ENCODE measurements around the gene FHIT.

The FHIT gene

GRCh38 chr3:61146010-61146890 lies 105.0 kb downstream of the FHIT start:
- no peak overlapping the region for H3K4me3 ChIP-seq (ENCODE audit: low read length)
- H3K4me1 ChIP-seq (ENCODE audit: control insufficient read depth, insufficient read depth, low read length): no peaks in the 10 kb centered on the region
- no peaks in the 10 kb centered on the region for H3K27me3 ChIP-seq (replicated peaks; ENCODE audit: control insufficient read depth, insufficient read depth, low read length)
- no peaks in the 10 kb centered on the region for H3K36me3 ChIP-seq (ENCODE audit: control insufficient read depth, insufficient read depth, low read length, severe bottlenecking)
- no peaks in the 10 kb centered on the region for H3K9me3 ChIP-seq (ENCODE audit: control insufficient read depth, low read length)
- no peak overlapping the region for H3K9ac ChIP-seq (ENCODE audit: low read length)
- DNase-seq (ENCODE audit: low read depth): no peak

DNA sequence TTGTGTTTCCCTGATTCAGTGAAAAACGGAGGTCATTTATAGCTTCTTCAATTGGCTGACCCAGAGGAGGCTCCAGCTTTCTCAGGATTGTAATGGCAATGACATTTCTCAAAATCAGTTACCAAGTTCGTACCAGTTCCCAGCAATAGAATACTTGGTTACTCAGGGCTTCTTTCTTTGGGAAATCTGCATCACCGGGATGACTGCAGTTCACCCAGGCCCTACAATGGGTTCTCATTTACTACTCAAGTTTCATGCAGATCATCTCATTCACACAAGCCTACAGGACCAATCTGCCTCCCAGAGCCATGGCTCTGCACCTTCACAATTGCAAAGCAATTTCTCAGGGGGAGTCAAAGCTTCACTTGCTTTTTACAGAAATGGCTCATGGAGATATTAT lies 109.6 kb downstream of the FHIT start:
- no peak overlapping the region for H3K4me3 ChIP-seq (ENCODE audit: low read length)
- no peaks in the 10 kb centered on the region for H3K4me1 ChIP-seq (ENCODE audit: control insufficient read depth, insufficient read depth, low read length)
- DNase-seq (ENCODE audit: low read depth): no peak
- no peak overlapping the region for H3K9ac ChIP-seq (ENCODE audit: low read length)
- H3K36me3 ChIP-seq (ENCODE audit: control insufficient read depth, insufficient read depth, low read length, severe bottlenecking): no peaks in the 10 kb centered on the region
- H3K27me3 ChIP-seq (replicated peaks; ENCODE audit: control insufficient read depth, insufficient read depth, low read length): no peaks in the 10 kb centered on the region
- no peaks in the 10 kb centered on the region for H3K9me3 ChIP-seq (ENCODE audit: control insufficient read depth, low read length)

GRCh38 chr3:61141227-61141626 lies 110.0 kb downstream of the FHIT start:
- H3K9me3 ChIP-seq (ENCODE audit: control insufficient read depth, low read length): no peaks in the 10 kb centered on the region
- no peaks in the 10 kb centered on the region for H3K27me3 ChIP-seq (replicated peaks; ENCODE audit: control insufficient read depth, insufficient read depth, low read length)
- H3K4me3 ChIP-seq (ENCODE audit: low read length): no peak overlapping the region
- H3K4me1 ChIP-seq (ENCODE audit: control insufficient read depth, insufficient read depth, low read length): no peaks in the 10 kb centered on the region
- H3K9ac ChIP-seq (ENCODE audit: low read length): no peak overlapping the region
- DNase-seq (ENCODE audit: low read depth): no peak
- H3K36me3 ChIP-seq (ENCODE audit: control insufficient read depth, insufficient read depth, low read length, severe bottlenecking): no peaks in the 10 kb centered on the region

DNA sequence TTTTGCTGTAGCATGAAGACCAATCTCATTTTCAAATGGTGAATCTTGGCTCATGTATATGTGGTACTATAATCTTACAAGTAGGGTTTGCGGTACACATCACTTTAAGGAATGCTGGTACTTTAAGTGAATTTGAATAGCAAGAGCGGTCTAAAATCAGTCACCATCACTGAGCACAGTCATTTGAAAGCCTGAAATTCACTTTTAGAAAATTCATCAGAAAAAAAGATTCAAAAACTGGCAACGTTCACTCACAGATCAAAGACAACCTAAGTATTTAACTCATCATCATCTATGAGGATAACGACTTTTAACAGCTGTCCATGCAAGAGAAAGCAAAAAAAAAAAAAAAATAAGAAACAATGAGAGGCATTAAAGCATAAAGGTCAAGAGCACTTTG lies 111.6 kb downstream of the FHIT start:
- Histone ChIP-seq H3K4me1 (ENCODE audit: control insufficient read depth, insufficient read depth, low read length) (no peaks in the 10 kb centered on the region), H3K9me3 (ENCODE audit: control insufficient read depth, low read length) (no peaks in the 10 kb centered on the region), H3K4me3 (ENCODE audit: low read length) (no peak overlapping the region)

DNA sequence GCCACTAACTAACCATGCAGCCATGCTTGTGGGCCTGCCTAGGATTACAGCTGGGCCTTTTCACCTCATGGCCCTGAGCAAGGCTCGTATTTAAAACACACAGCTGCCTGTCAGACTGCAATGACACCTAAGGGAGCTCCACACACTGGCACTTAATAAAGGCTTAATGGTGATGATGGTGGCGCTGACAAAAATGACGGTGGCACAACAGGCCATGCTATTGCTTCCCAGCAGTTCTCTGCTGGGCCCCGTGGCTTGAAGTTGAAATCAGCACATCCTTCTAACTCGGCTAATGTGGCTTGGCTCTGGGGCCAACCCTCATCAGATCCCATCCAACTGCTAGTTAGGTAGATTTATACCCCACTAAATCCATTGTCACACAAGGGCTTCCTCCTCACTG lies 112.9 kb downstream of the FHIT start:
- H3K4me1 ChIP-seq (ENCODE audit: control insufficient read depth, insufficient read depth, low read length): no peaks in the 10 kb centered on the region
- H3K36me3 ChIP-seq (ENCODE audit: control insufficient read depth, insufficient read depth, low read length, severe bottlenecking): no peaks in the 10 kb centered on the region
- no peak for DNase-seq (ENCODE audit: low read depth)
- no peak overlapping the region for H3K9ac ChIP-seq (ENCODE audit: low read length)
- no peaks in the 10 kb centered on the region for H3K9me3 ChIP-seq (ENCODE audit: control insufficient read depth, low read length)
- no peak overlapping the region for H3K4me3 ChIP-seq (ENCODE audit: low read length)
- no peaks in the 10 kb centered on the region for H3K27me3 ChIP-seq (replicated peaks; ENCODE audit: control insufficient read depth, insufficient read depth, low read length)

More for the DNA sequence above, 111.6 kb downstream of the FHIT start:
- Histone ChIP-seq H3K9ac (ENCODE audit: low read length) (no peak overlapping the region), H3K27me3 (replicated peaks; ENCODE audit: control insufficient read depth, insufficient read depth, low read length) (no peaks in the 10 kb centered on the region), H3K36me3 (ENCODE audit: control insufficient read depth, insufficient read depth, low read length, severe bottlenecking) (no peaks in the 10 kb centered on the region)
- no peak for DNase-seq (ENCODE audit: low read depth)

DNA sequence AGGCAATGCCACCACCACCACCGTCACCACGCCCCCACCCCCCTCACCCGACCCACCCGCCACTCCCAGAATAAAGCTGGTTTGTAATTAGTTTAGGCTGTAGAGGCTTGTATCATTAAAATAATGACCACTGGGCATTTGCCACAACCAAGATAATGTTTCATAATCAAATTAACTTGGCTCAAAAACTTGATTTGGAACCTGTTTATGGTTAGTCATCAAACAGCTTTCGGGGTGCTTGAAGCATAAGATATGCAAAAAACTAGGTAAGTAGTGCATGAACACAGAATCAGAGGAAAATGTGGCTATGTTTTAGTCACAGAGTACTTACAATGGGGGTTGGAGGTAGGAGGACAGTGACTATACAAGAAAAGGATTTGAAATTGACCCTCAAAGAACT lies 115.1 kb downstream of the FHIT start:
- Histone ChIP-seq H3K4me3 (ENCODE audit: low read length) (no peak overlapping the region), H3K27me3 (replicated peaks; ENCODE audit: control insufficient read depth, insufficient read depth, low read length) (no peaks in the 10 kb centered on the region), H3K9ac (ENCODE audit: low read length) (no peak overlapping the region), H3K9me3 (ENCODE audit: control insufficient read depth, low read length) (no peaks in the 10 kb centered on the region), H3K4me1 (ENCODE audit: control insufficient read depth, insufficient read depth, low read length) (no peaks in the 10 kb centered on the region), H3K36me3 (ENCODE audit: control insufficient read depth, insufficient read depth, low read length, severe bottlenecking) (no peaks in the 10 kb centered on the region)
- no peak for DNase-seq (ENCODE audit: low read depth)

- no peak overlapping the region for H3K9ac ChIP-seq (ENCODE audit: low read length)
- no peaks in the 10 kb centered on the region for H3K36me3 ChIP-seq (ENCODE audit: control insufficient read depth, insufficient read depth, low read length, severe bottlenecking)
- DNase-seq (ENCODE audit: low read depth): no peak
- H3K9me3 ChIP-seq (ENCODE audit: control insufficient read depth, low read length): no peaks in the 10 kb centered on the region
- H3K4me1 ChIP-seq (ENCODE audit: control insufficient read depth, insufficient read depth, low read length): no peaks in the 10 kb centered on the region
- no peak overlapping the region for H3K4me3 ChIP-seq (ENCODE audit: low read length)
- H3K27me3 ChIP-seq (replicated peaks; ENCODE audit: control insufficient read depth, insufficient read depth, low read length): no peaks in the 10 kb centered on the region
Measured at GRCh38 chr3:61134532-61134931, 116.7 kb downstream of the FHIT start.

DNA sequence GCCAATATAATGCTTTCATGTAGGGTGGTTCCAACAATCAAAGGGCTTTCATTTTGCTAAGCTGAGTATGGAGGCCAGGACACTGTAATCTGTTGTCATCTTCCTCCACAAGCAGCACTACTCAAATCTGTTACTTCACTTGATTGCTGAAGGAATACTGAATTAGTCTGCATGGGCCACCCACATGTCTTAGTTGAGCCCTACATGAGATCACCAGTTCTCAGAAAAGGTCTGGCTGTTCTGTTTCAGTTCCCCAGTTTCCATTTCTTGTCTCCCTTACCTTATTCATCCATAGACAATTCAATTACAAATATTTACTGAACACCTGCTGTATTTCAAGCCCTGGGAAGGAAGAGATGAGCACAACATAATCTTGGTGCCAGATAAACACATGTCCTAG lies 119.2 kb downstream of the FHIT start:
- Histone ChIP-seq H3K36me3 (ENCODE audit: control insufficient read depth, insufficient read depth, low read length, severe bottlenecking) (no peaks in the 10 kb centered on the region), H3K27me3 (replicated peaks; ENCODE audit: control insufficient read depth, insufficient read depth, low read length) (no peaks in the 10 kb centered on the region), H3K4me1 (ENCODE audit: control insufficient read depth, insufficient read depth, low read length) (no peaks in the 10 kb centered on the region), H3K9ac (ENCODE audit: low read length) (no peak overlapping the region), H3K4me3 (ENCODE audit: low read length) (no peak overlapping the region), H3K9me3 (ENCODE audit: control insufficient read depth, low read length) (no peaks in the 10 kb centered on the region)
- no peak for DNase-seq (ENCODE audit: low read depth)

DNA sequence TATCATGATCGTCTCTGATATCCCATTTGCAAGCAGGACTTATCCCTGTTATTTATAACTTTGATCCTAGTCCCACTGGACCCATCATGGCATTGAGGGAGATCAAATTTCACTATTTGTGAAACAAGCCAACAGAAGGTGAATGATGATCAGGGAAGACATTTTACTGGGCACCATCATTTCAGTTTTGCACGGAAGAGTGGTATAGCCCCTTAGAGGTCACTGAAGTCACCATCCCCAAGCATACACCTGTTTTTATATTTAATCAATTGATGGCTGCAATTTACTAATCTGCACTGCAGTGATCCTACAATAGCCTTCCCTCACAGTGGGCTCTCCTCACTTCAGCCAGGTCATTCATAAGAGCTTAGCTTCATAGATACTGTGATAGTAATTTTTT lies 132.4 kb downstream of the FHIT start:
- Histone ChIP-seq H3K27me3 (replicated peaks; ENCODE audit: control insufficient read depth, insufficient read depth, low read length) (no peaks in the 10 kb centered on the region), H3K9me3 (ENCODE audit: control insufficient read depth, low read length) (peaks cover 6% of the 10 kb centered on the region), H3K9ac (ENCODE audit: low read length) (no peak overlapping the region), H3K4me1 (ENCODE audit: control insufficient read depth, insufficient read depth, low read length) (peaks cover 7% of the 10 kb centered on the region), H3K36me3 (ENCODE audit: control insufficient read depth, insufficient read depth, low read length, severe bottlenecking) (no peaks in the 10 kb centered on the region), H3K4me3 (ENCODE audit: low read length) (no peak overlapping the region)
- no peak for DNase-seq (ENCODE audit: low read depth)

GRCh38 chr3:61117045-61117898 lies 134.0 kb downstream of the FHIT start:
- Histone ChIP-seq H3K9me3 (ENCODE audit: control insufficient read depth, low read length) (peaks cover 6% of the 10 kb centered on the region), H3K27me3 (replicated peaks; ENCODE audit: control insufficient read depth, insufficient read depth, low read length) (no peaks in the 10 kb centered on the region), H3K36me3 (ENCODE audit: control insufficient read depth, insufficient read depth, low read length, severe bottlenecking) (no peaks in the 10 kb centered on the region), H3K4me1 (ENCODE audit: control insufficient read depth, insufficient read depth, low read length) (peaks cover 8% of the 10 kb centered on the region), H3K4me3 (ENCODE audit: low read length) (no peak overlapping the region), H3K9ac (ENCODE audit: low read length) (no peak overlapping the region)
- DNase-seq (ENCODE audit: low read depth): no peak

DNA sequence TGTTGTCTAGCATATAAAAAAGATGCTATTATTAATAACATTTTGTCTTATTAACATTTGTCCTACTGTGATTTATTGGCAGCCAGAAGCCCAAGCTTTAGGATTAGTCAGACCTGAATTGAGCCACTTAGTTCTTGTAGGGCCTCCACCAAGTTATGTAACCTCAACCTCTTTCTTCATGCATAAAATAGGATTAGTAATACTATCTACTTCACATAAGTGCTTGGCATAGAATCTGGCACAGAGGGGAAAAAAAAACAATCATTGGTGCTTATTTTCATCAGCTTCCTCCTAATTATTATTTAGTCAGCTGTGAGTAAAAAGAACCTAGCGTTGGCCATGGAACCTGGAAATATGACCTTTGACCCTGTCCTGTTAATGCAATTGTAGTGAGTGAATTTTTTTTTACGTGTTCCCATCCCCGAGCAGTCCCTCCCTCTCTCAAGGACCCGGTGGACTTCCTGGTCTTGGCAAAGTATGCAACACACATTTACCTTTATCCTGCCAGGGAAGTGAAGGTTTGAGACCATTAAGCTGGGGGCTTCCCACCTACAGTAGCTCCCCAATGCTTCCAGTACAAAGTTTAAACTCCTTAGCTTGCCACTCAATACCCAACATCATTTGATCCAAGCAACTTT lies 136.8 kb downstream of the FHIT start:
- Histone ChIP-seq H3K27me3 (replicated peaks; ENCODE audit: control insufficient read depth, insufficient read depth, low read length) (no peaks in the 10 kb centered on the region), H3K36me3 (ENCODE audit: control insufficient read depth, insufficient read depth, low read length, severe bottlenecking) (no peaks in the 10 kb centered on the region), H3K4me3 (ENCODE audit: low read length) (no peak overlapping the region), H3K9ac (ENCODE audit: low read length) (no peak overlapping the region), H3K4me1 (ENCODE audit: control insufficient read depth, insufficient read depth, low read length) (peaks cover 8% of the 10 kb centered on the region), H3K9me3 (ENCODE audit: control insufficient read depth, low read length) (no peaks in the 10 kb centered on the region)
- DNase-seq (ENCODE audit: low read depth): no peak
